GM19468 (cell line): ENCODE data around the gene ARPC1B.
A peak's percentile ranks its signal among the peaks of the same experiment; 100 is the strongest.
"Not testable (repeated sequence)": the region's sequence is repeated elsewhere in the genome, so short reads cannot be mapped to it uniquely, and the experiment has no call there.

Experiments
- ATAC-seq: cut with Tn5 transposase; IDR thresholded peaks from one replicate; pipeline ENCODE4 v1.9.1; 2021; ENCODE audit warnings: mild to moderate bottlenecking, moderate library complexity, moderate number of reproducible peaks; ENCODE audit not compliant: unreplicated experiment; ENCODE audit errors: extremely low read depth

ARPC1B gene

GRCh38 chr7:99407872-99408378 lies 33.4 kb downstream of the ARPC1B start:
- ATAC-seq: no peak

DNA sequence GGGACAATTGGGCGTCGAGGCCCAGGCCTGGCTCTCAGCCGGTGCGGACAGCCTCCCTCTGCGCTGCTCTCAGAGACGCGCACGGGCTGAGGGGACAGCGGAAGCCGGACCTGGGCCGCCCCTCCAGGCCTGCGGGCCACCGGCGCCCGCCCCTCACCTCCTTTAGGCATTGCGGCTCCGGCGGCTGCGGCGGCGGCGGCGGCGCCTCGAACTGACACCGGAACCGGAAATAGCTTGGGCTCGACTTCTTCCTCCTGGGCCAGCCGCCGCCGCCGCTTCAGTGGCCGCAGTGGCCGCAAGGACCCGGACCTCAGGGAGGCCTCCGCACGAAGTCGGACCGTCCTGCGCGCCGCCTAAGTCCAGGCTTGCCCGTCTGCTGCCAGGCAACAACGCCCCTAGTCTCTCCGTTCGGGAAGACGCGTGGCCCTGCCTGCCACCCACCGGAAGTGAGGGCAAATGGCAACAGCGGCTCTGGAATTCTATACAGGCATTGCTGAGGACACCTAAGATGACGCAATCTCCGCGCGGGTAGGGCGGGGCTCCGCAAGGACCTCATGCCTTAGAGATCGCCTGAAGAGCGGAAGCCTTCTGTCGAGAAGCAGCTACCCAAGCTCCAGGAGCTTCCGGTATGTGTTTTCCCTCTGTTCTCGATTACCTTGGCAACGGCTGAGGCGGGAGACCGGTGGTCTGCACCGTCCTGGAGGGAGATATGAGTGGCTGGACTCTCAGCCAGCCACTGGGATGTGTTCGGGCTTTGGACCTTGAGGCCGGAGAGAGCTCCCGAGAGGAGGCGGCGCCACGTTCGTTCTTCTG lies 34.1 kb downstream of the ARPC1B start, which contains the start of the genes BUD31 and PDAP1:
BUD31 (plus strand) TSS at position 591 of the 813 bp plus-strand sequence. CDS start 2,124 bp downstream, outside the sequence.
PDAP1 (minus strand) TSS at position 219 of the 813 bp plus-strand sequence; CDS start at position 170, 49 bp downstream.
- peak; percentile 59 for ATAC-seq

GRCh38 chr7:99409192-99409572 lies 34.7 kb downstream of the ARPC1B start:
- ATAC-seq: no peak

- ATAC-seq: no peak
Measured at GRCh38 chr7:99409806-99410205, 35.3 kb downstream of the ARPC1B start.

DNA sequence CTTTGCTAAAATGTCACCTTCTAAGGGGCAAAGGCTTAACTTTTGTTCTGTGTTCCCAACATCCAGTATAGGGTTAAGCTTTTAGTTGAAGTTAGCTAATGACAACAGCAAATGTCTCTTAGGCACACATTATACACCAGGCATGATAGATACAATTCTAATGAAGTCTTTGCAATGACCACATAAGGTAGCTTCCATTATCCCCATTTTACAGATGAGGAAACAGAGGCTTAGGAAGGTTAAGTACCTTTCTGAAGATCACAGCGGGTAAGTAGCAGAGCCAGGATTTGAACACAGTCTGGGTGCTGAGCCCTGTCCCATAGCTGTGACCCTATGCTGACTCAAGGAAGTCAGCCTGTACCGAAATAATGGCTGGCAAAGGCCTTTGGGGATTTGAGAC lies 36.1 kb downstream of the ARPC1B start:
- no peak for ATAC-seq

DNA sequence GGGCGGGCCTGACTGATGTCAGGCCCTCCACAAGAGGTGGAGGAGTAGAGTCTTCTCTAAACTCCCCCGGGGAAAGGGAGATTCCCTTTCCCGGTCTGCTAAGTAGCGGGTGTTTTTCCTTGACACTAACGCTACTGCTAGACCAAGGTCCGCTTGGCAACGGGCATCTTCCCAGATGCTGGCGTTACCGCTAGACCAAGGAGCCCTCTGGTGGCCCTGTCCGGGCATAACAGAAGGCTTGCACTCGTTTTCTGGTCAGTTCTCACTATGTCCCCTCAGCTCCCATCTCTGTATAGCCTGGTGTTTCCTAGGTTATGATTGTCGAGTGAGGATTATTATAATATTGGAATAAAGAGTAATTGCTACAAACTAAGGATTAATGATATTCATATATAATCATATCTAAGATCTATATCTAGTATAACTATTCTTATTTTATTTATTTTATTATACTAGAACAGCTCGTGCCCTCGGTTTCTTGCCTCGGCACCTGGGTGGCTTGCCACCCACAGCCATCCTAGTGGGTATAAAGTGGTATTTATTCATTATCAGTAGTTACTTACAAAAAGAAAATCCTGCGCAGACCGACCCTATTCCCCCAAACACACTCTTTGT lies 41.1 kb downstream of the ARPC1B start:
- not testable (repeated sequence) for ATAC-seq

GRCh38 chr7:99418260-99418659 lies 43.7 kb downstream of the ARPC1B start:
- no peak for ATAC-seq

DNA sequence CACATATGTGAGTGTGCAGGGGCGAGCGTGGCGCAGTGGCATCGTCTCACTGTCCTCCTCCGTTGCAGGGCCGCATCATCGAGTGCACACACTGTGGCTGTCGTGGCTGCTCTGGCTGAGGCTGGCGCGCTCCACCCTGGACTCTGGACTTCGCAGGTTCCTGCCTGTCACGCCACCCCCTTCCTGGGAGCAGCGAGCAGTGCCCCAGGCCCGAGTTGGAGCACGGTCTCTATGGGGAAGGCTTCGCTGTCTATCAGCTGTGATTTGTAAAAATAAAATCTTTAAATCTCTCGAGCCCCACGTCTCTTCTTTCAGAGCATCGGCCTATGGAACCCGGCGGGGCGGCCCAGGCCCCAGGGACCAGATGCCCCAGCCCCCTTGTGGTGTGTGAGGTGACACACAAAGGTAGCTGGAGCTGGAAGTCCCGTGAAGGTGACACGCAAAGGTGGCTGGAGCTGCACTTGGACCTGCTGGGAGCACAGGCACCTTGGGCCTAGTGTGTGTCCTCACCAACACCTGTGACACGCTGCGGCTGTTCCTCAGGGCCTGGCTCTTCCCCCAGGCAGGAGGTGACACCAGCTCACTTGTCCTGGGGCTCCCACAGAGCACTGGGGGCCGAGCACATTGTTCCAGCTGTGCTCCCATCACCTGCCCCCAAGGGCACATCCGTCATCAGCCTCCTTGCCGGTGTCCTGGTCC lies 44.9 kb downstream of the ARPC1B start:
- no peak for ATAC-seq

DNA sequence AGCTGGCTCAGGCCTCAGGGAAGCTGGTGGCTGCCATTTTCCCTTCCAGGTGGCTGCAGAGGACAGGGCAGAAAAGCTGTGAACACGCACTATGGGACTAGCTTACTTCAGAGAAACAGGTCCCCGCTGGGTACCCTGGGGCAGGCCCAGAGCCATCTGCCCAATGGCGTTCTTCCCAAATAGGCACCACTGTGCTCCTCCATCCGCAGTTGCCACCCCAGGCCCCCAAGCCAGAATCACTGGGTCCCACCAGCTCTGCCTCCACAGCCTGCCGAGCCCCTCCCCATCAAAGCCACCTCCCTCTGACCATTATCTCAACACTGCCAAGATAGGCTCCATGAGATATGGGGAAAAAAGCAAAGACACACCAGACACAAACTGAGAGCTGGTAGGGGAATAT lies 45.7 kb downstream of the ARPC1B start:
- ATAC-seq: no peak

DNA sequence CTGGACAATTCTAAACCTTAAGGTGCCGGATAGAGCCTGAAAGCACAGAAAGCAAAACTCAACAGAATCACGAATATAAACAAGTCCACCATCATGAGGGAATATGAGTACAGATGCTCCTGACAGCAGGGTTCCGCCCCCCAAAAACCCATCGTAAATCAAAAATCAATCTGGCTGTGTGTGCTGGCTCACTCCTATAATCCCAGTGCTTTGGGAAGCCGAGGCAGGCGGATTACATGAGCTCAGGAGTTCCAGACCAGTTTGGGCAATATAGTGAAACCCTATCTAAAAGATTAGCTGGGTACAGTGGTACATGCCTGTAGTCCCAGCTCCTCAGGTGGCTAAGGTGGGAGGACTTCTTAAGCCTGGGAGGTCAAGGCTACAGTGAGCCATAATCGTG lies 46.5 kb downstream of the ARPC1B start:
- no peak for ATAC-seq

GRCh38 chr7:99422186-99422585 lies 47.7 kb downstream of the ARPC1B start:
- no peak for ATAC-seq

DNA sequence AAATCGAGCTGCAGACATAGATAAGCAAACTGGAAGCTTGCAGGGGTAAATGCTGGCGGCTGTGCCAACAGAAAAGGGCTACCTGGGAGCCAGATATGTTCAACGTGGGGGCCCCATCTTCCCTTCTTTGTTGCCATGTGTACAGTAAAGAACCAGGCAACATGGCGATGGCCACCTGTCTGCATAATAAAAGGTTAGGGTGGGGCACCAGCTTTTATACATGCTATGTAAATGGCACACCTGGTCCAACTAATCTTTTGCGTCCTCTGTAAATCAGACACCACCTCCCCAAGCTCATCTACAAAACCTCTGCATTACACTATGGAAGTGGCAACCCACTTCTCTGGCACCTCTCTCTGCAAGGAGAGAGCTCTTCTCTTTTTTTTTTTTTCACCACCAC lies 48.1 kb downstream of the ARPC1B start:
- no peak for ATAC-seq

GRCh38 chr7:99424932-99425730 lies 50.6 kb downstream of the ARPC1B start:
- ATAC-seq: no peak

GRCh38 chr7:99428972-99429566 lies 54.5 kb downstream of the ARPC1B start:
- no peak for ATAC-seq

- ATAC-seq: no peak
Measured at GRCh38 chr7:99429756-99430155, 55.2 kb downstream of the ARPC1B start.

DNA sequence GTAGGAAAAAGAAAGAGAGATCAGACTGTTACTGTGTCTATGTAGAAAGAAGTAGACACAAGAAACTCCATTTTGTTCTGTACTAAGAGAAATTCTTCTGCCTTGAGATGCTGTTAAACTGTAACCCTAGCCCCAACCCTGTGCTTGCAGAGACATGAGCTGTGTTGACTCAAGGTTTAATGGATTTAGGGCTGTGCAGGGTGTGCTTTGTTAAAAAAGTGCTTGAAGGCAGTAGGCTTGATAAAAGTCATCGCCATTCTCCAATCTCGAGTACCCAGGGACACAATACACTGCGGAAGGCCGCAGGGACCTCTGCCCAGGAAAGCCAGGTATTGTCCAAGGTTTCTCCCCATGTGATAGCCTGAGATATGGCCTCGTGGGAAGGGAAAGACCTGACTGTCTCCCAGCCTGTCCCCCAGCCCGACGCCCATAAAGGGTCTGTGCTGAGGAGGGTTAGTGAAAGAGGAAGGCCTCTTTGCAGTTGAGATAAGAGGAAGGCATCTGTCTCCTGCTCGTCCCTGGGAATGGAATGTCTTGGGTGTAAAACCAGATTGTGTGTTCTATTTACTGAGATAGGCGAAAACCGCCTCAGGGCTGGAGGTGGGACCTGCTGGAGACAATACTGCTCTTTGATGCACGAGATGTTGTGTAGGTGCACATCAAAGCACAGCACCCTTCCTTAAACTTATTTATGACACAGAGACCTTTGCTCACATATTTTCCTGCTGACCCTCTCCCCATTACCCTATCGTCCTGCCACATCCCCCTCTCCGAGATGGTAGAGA lies 57.4 kb downstream of the ARPC1B start:
- ATAC-seq: not testable (repeated sequence)

- ATAC-seq: no peak
Measured at GRCh38 chr7:99433158-99433557, 58.6 kb downstream of the ARPC1B start.

- ATAC-seq: no peak
Measured at GRCh38 chr7:99437946-99438572, 63.5 kb downstream of the ARPC1B start.
